PC-9 (cell line): ENCODE measurements around the gene STARD10. TPM values are rescaled to one million over a fixed set of nuclear protein-coding genes. Genes with fewer than 3 reads are reported as not detected.
"Not testable (repeated sequence)": the region's sequence is repeated elsewhere in the genome, so short reads cannot be mapped to it uniquely, and the experiment has no call there.

Source experiments
- BruUV-seq: library from RNA; stranded (reverse); fragments of 400-500 nt; replicated peaks from 2 replicates; lab custom pipeline; 2021; lab: Mats Ljungman, UMichigan
- CTCF ChIA-PET: fragments of 300-600 bp; sonication (Branson Sonifier 250); formaldehyde crosslinking; loops from one replicate; lab custom pipeline; 2022; ENCODE audit warnings: antibody characterized with exemption; lab: Charles Lee
- POLR2A ChIA-PET: fragments of 300-600 bp; sonication (Branson Sonifier 250); formaldehyde crosslinking; loops from one replicate; lab custom pipeline; 2022; ENCODE audit warnings: antibody characterized with exemption; ENCODE audit not compliant: unreplicated experiment; lab: Charles Lee
- DNase-seq, 2 experiments: peaks; one replicate each; pipeline versions ENCODE4 v3.0.0 to v3.0.0-alpha.2; 2015 to 2022; ENCODE audit warnings: mixed read lengths in 1 of 2
- H2AFZ ChIP-seq: fragments of 200-600 bp; sonication (generic); 2 replicates; pipeline ENCODE4 v1.8.1; 2017; ENCODE audit warnings: antibody characterized with exemption
- H3F3A ChIP-seq: fragments of 200-600 bp; sonication (generic); 2 replicates; pipeline ENCODE4 v1.8.1; 2017; ENCODE audit warnings: antibody characterized with exemption, mild to moderate bottlenecking, low read depth; ENCODE audit not compliant: insufficient read depth
- H3K27ac ChIP-seq: fragments of 200-600 bp; sonication (generic); 2 replicates; pipeline ENCODE4 v1.6.1; 2016; ENCODE audit warnings: mixed run types
- H3K27me3 ChIP-seq: fragments of 200-600 bp; sonication (generic); 2 replicates; pipeline ENCODE4 v1.6.1; 2016; ENCODE audit warnings: low read depth, mixed run types; ENCODE audit not compliant: insufficient read depth
- H3K36me3 ChIP-seq: fragments of 200-600 bp; sonication (generic); 2 replicates; pipeline ENCODE4 v1.6.1; 2016; ENCODE audit warnings: low read depth, mixed run types
- H3K4me1 ChIP-seq: fragments of 200-600 bp; sonication (generic); replicated peaks from 2 replicates; pipeline ENCODE4 v1.6.1; 2016; ENCODE audit warnings: mixed run types; ENCODE audit not compliant: insufficient read depth
- H3K4me2 ChIP-seq: fragments of 200-600 bp; sonication (generic); 2 replicates; pipeline ENCODE4 v1.6.1; 2017; ENCODE audit warnings: mixed run types
- H3K4me3 ChIP-seq: fragments of 200-600 bp; sonication (generic); 2 replicates; pipeline ENCODE4 v1.6.1; 2016; ENCODE audit warnings: mixed run types
- H3K79me2 ChIP-seq: fragments of 200-600 bp; sonication (generic); 2 replicates; pipeline ENCODE4 v1.6.1; 2017; ENCODE audit warnings: low read depth, mixed run types
- H3K9me2 ChIP-seq: fragments of 200-600 bp; sonication (generic); 2 replicates; pipeline ENCODE4 v1.8.1; 2017; ENCODE audit warnings: mild to moderate bottlenecking; ENCODE audit not compliant: insufficient read depth
- H3K9me3 ChIP-seq: fragments of 200-600 bp; sonication (generic); 2 replicates; pipeline ENCODE4 v1.8.1; 2016; ENCODE audit warnings: low read depth; ENCODE audit not compliant: insufficient read depth
- H4K20me1 ChIP-seq: fragments of 200-600 bp; sonication (generic); 2 replicates; pipeline ENCODE4 v1.8.1; 2017; ENCODE audit not compliant: insufficient read depth
- EZH2 ChIP-seq: fragments of 200-600 bp; sonication (generic); IDR thresholded peaks from 2 replicates; pipeline ENCODE4 v1.8.0; 2017; ENCODE audit warnings: antibody characterized with exemption, low read depth
- intact Hi-C: fragments of 100-400 bp; cut with micrococcal nuclease; formaldehyde crosslinking; loops from one replicate; pipeline ENCODE4 v1.10.0; 2022; ENCODE audit not compliant: unreplicated experiment
- total RNA-seq: library from RNA; stranded (reverse); gene quantifications from 2 replicates; pipeline ENCODE4 v1.2.3, GENCODE V29; 2021
- TF ChIP-seq, protein P1 (sequence below): fragments of 200-600 bp; sonication (generic); conservative IDR thresholded peaks from 2 replicates; pipeline ENCODE4 v1.6.1; 2017; ENCODE audit warnings: mixed run types, antibody characterized with exemption, mild to moderate bottlenecking, moderate library complexity

The STARD10 gene
- total RNA-seq, 1 experiment from 2014 or later = 145 TPM

DNA sequence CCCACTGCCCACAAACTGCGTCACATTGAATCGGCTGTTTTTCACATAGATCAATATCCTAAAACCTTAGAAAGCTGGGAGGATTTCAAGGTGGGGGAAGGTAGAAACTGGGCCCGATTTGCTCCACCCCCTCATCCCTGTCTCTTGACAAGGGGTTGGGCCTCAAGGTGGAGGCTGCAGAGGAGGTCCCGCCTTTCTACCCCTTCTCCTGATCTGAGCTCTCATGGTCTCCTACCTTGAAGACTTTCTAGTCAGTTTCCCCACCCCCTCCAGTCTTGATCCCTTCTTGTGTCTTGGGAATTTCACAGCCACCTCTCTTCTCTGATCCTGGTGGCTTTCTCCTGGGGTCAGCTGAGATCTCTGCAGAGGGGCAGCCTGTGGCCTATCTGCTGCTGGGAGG lies 4.5 kb upstream of the STARD10 start:
- H3F3A ChIP-seq = peaks cover 13% of the 10 kb centered on the region; the same call in 1 of the 2 replicates
- H3K36me3 ChIP-seq = no peaks in the 10 kb centered on the region
- no peak overlapping the region for H2AFZ ChIP-seq
- H3K27me3 ChIP-seq = no peaks in the 10 kb centered on the region
- no peak for DNase-seq
- intact Hi-C loops = no loop called here
- H3K4me2 ChIP-seq = no peak overlapping the region
- H3K27ac ChIP-seq = no peak overlapping the region
- H3K9me2 ChIP-seq = no peaks in the 10 kb centered on the region
- H4K20me1 ChIP-seq = no peaks in the 10 kb centered on the region
- peaks cover 14% of the 10 kb centered on the region for H3K4me1 ChIP-seq
- POLR2A ChIA-PET = interaction anchor here (0.5 kb wide), 1 partner anchor 388 kb away, joined by 3 read pairs; no protein-coding TSS in a partner anchor
- no peaks in the 10 kb centered on the region for H3K79me2 ChIP-seq
- no TSS peak for BruUV-seq
- no peak for TF ChIP-seq EZH2
- CTCF ChIA-PET = interaction anchor here (0.6 kb wide), 1 partner anchor 69 kb away, joined by 4 read pairs; no protein-coding TSS in a partner anchor
- no peaks in the 10 kb centered on the region for H3K9me3 ChIP-seq
- H3K4me3 ChIP-seq = no peak overlapping the region

DNA sequence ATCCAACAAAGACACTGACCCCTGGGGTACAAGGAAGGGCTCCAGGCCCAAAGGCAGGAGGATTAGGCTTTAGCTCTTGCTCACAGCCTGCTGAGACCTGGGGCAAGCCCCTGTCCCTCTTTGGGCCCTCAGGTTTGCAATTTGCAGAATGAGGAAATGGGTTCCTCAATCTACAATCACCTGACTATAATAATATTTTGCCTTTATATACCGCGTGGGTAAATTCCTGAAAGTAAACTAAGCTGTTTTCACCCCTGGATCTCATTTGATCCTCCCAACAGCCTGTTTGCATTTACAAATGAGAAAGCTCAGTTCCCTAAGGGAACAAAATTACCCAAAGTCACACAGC lies 797 bp downstream of the STARD10 start:
- Histone ChIP-seq H3K27ac (no peak overlapping the region), H3K4me1 (peaks cover 52% of the 10 kb centered on the region)

DNA sequence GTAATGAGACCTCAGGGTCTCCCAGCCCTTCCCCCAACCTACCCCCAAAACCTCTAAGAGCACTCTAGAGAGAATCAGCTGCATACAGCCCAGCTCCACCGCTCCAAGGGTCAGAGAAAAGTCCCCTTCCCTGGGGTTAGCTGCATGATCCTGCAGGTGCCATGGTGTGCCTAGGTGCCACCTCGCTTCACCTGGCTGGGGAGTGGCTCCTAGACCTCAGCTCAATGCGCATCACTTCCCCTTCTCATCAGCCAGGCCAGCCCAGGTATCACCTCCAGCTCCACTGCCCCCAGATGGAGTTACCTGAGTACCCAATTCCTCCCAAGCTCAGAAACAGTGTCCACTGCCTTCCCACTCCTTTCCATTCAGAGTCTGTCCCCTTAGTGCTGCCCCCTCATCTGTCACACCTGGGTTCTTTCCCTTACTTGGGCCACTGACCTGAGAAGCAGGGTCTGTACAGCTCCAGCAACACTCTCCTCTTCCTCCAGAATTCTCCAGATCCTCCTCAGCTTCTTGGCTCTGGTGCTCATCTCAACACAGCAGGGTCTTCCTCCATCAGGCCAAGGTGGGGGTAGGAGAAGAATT lies 1.3 kb downstream of the STARD10 start:
- no peaks in the 10 kb centered on the region for H3K79me2 ChIP-seq
- no peaks in the 10 kb centered on the region for H3K36me3 ChIP-seq
- no peak overlapping the region for H3K27ac ChIP-seq
- H3F3A ChIP-seq = peaks cover 32% of the 10 kb centered on the region; the same call in 1 of the 2 replicates
- H3K9me2 ChIP-seq = no peaks in the 10 kb centered on the region
- POLR2A ChIA-PET = interaction anchor here (0.6 kb wide), 1 partner anchor 40 kb away, joined by 4 read pairs; no protein-coding TSS in a partner anchor
- no peak overlapping the region for H3K4me3 ChIP-seq
- no peak for DNase-seq
- peak overlapping the region; percentile 74; the same call in 1 of the 2 replicates for H3K4me2 ChIP-seq
- no peaks in the 10 kb centered on the region for H4K20me1 ChIP-seq
- CTCF ChIA-PET = interaction anchor here (0.6 to 1.0 kb wide), 3 partner anchors 67 to 387 kb away, joined by 3 read pairs; no protein-coding TSS in a partner anchor
- no TSS peak for BruUV-seq
- H2AFZ ChIP-seq = no peak overlapping the region
- TF ChIP-seq, protein P1, sequence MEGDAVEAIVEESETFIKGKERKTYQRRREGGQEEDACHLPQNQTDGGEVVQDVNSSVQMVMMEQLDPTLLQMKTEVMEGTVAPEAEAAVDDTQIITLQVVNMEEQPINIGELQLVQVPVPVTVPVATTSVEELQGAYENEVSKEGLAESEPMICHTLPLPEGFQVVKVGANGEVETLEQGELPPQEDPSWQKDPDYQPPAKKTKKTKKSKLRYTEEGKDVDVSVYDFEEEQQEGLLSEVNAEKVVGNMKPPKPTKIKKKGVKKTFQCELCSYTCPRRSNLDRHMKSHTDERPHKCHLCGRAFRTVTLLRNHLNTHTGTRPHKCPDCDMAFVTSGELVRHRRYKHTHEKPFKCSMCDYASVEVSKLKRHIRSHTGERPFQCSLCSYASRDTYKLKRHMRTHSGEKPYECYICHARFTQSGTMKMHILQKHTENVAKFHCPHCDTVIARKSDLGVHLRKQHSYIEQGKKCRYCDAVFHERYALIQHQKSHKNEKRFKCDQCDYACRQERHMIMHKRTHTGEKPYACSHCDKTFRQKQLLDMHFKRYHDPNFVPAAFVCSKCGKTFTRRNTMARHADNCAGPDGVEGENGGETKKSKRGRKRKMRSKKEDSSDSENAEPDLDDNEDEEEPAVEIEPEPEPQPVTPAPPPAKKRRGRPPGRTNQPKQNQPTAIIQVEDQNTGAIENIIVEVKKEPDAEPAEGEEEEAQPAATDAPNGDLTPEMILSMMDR = no peak
- no peak for TF ChIP-seq EZH2
- no peaks in the 10 kb centered on the region for H3K27me3 ChIP-seq
- H3K4me1 ChIP-seq = peaks cover 57% of the 10 kb centered on the region
- intact Hi-C loops = loop anchor here (1.0 kb wide), 1 partner anchor 67 kb away; no protein-coding TSS in a partner anchor
- no peaks in the 10 kb centered on the region for H3K9me3 ChIP-seq

More for the DNA sequence above, 797 bp downstream of the STARD10 start:
- Histone ChIP-seq H3K27me3 (no peaks in the 10 kb centered on the region), H3K36me3 (no peaks in the 10 kb centered on the region), H4K20me1 (no peaks in the 10 kb centered on the region), H3F3A (peaks cover 29% of the 10 kb centered on the region; the same call in 1 of the 2 replicates), H3K4me2 (peak overlapping the region; percentile 74), H2AFZ (no peak overlapping the region), H3K79me2 (no peaks in the 10 kb centered on the region), H3K9me2 (no peaks in the 10 kb centered on the region), H3K9me3 (no peaks in the 10 kb centered on the region), H3K4me3 (peak overlapping the region; percentile 70; the same call in 1 of the 2 replicates)
- no peak for DNase-seq
- TF ChIP-seq, protein P1 = no peak
- TF ChIP-seq EZH2 = no peak
- CTCF ChIA-PET = interaction anchor here (0.6 to 1.3 kb wide), 3 partner anchors 68 to 386 kb away, joined by 3 to 5 read pairs (median 3); no protein-coding TSS in a partner anchor
- intact Hi-C loops = loop anchor here (1.0 kb wide), 1 partner anchor 68 kb away; no protein-coding TSS in a partner anchor
- POLR2A ChIA-PET = interaction anchor here (0.6 kb wide), 1 partner anchor 40 kb away, joined by 4 read pairs; no protein-coding TSS in a partner anchor
- BruUV-seq = no TSS peak

DNA sequence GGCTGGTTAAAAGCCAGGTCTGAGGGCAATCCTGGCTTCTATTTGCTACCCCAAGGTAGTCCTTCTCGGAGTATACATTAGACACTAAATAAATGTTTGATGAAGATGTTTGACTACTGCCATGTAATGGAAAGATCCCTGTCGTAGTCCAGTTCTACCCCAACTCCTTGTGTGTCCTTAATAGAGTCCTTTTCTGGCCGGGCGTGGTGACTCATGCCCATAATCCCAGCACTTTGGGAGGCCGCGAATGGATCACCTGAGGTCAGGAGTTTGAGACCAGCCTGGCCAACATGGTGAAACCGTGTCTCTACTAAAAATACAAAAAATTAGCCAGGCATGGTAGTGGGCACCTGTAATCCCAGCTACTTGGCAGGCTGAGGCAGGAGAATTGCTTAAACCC lies 2.6 kb downstream of the STARD10 start:
- intact Hi-C loops, H3K9me2 ChIP-seq, DNase-seq, H3K4me2 ChIP-seq, H3K27ac ChIP-seq, H3K4me3 ChIP-seq, H2AFZ ChIP-seq, H4K20me1 ChIP-seq, BruUV-seq, H3K27me3 ChIP-seq, H3K9me3 ChIP-seq, H3K36me3 ChIP-seq, POLR2A ChIA-PET, CTCF ChIA-PET, H3K79me2 ChIP-seq: not testable (repeated sequence)
- peaks cover 43% of the 10 kb centered on the region for H3F3A ChIP-seq
- peaks cover 70% of the 10 kb centered on the region for H3K4me1 ChIP-seq
